HepG2 (cell line): ENCODE data around the gene TMEM185B. TPM values are rescaled to one million over a fixed set of nuclear protein-coding genes. Genes with fewer than 3 reads are reported as not detected.

Source experiments
- AGO1 ChIP-seq: fragments of 200-400 bp; formaldehyde crosslinking; IDR thresholded peaks from 2 replicates; pipeline ENCODE4 v1.6.1; 2017; ENCODE audit warnings: mild to moderate bottlenecking, low read depth, low read length, moderate library complexity; ENCODE audit not compliant: poor library complexity, severe bottlenecking
- ATRX ChIP-seq: sonication (generic); formaldehyde crosslinking; IDR thresholded peaks from 2 replicates; pipeline ENCODE4 v1.4.0; 2020; ENCODE audit warnings: missing genetic modification reagents, borderline replicate concordance
- CENPT ChIP-seq: sonication (generic); formaldehyde crosslinking; IDR thresholded peaks from 2 replicates; pipeline ENCODE4 v1.8.0; 2022; ENCODE audit warnings: low read depth, mild to moderate bottlenecking, moderate library complexity, missing genetic modification reagents
- FOSL2 ChIP-seq: sonication (generic); formaldehyde crosslinking; IDR thresholded peaks from 2 replicates; pipeline ENCODE4 v1.4.0; 2020; ENCODE audit warnings: missing genetic modification reagents
- IKZF4 ChIP-seq: sonication (generic); formaldehyde crosslinking; IDR thresholded peaks from 2 replicates; pipeline ENCODE4 v1.5.1; 2020; ENCODE audit warnings: borderline replicate concordance, mild to moderate bottlenecking, low read depth, missing genetic modification reagents; ENCODE audit errors: not compliant biosample characterization
- MXI1 ChIP-seq: IDR thresholded peaks from 3 replicates; pipeline ENCODE4 v1.6.1; 2012; ENCODE audit warnings: low read depth, low read length, inconsistent platforms, borderline replicate concordance
- PAXIP1 ChIP-seq: sonication (generic); formaldehyde crosslinking; conservative IDR thresholded peaks from 2 replicates; pipeline ENCODE4 v1.4.0; 2020; ENCODE audit warnings: mild to moderate bottlenecking, missing genetic modification reagents, moderate library complexity
- TEAD2 ChIP-seq: sonication (generic); formaldehyde crosslinking; IDR thresholded peaks from 2 replicates; pipeline ENCODE4 v1.9.0; 2021; ENCODE audit warnings: missing genetic modification reagents
- U2AF2 ChIP-seq: fragments of 200-400 bp; formaldehyde crosslinking; IDR thresholded peaks from 2 replicates; pipeline ENCODE4 v1.6.1; 2017; ENCODE audit warnings: low read depth, mild to moderate bottlenecking, low read length
- ZFAT ChIP-seq: sonication (generic); formaldehyde crosslinking; conservative IDR thresholded peaks from 2 replicates; pipeline ENCODE4 v1.8.1; 2023; ENCODE audit warnings: missing genetic modification reagents, inconsistent platforms
- ZNF460 ChIP-seq: sonication (generic); formaldehyde crosslinking; IDR thresholded peaks from 2 replicates; pipeline ENCODE4 v1.5.1; 2020; ENCODE audit warnings: missing genetic modification reagents, mild to moderate bottlenecking, borderline replicate concordance
- ZNF543 ChIP-seq: sonication (generic); formaldehyde crosslinking; IDR thresholded peaks from 2 replicates; pipeline ENCODE4 v1.4.0; 2020; ENCODE audit warnings: mild to moderate bottlenecking, missing genetic modification reagents
- ZNF75D ChIP-seq: sonication (generic); formaldehyde crosslinking; IDR thresholded peaks from 2 replicates; pipeline ENCODE4 v1.8.1; 2023; ENCODE audit warnings: missing genetic modification reagents, mild to moderate bottlenecking, borderline replicate concordance
- ZNF773 ChIP-seq: sonication (generic); formaldehyde crosslinking; IDR thresholded peaks from 2 replicates; pipeline ENCODE4 v1.4.0; 2020; ENCODE audit warnings: missing genetic modification reagents, borderline replicate concordance
- ZNF878 ChIP-seq: sonication (generic); formaldehyde crosslinking; IDR thresholded peaks from 2 replicates; pipeline ENCODE4 v1.8.1; 2023; ENCODE audit warnings: mild to moderate bottlenecking, missing genetic modification reagents, moderate library complexity
- polyA plus RNA-seq, 8 experiments: library from polyadenylated mRNA; depleted of rRNA in 3 of 8; stranded (reverse) in 7 of 8; unstranded in 1 of 8; fragments of >200 nt; fragmentation: Illumina TruSeq in 4 of 8; extraction: Trizol in 4 of 8; gene quantifications; 2 replicates each; pipeline versions ENCODE4 v1.2.1 to v1.2.3, GENCODE V29; 2011 to 2016; ENCODE audit warnings: low read depth in 4 of 8, missing spikeins in 1 of 8, mixed read lengths in 1 of 8; ENCODE audit not compliant: insufficient read depth in 1 of 8
- total RNA-seq, 5 experiments: library from RNA; depleted of rRNA; stranded (reverse); fragments of >200 nt; fragmentation: Illumina TruSeq; extraction: Trizol; gene quantifications; 2 replicates each; pipeline ENCODE4 v1.2.3, GENCODE V29; 2016; ENCODE audit warnings: low read depth in 1 of 5
- TF ChIP-seq, protein P1 (sequence below): IDR thresholded peaks from 2 replicates; pipeline ENCODE4 v1.6.1; 2016; ENCODE audit warnings: missing compliant biosample characterization, missing genetic modification reagents, borderline replicate concordance
- TF ChIP-seq, protein P2 (sequence below): sonication (generic); formaldehyde crosslinking; IDR thresholded peaks from 2 replicates; pipeline ENCODE4 v1.8.0; 2022; ENCODE audit warnings: mild to moderate bottlenecking, missing genetic modification reagents, borderline replicate concordance

The TMEM185B gene
- total and polyA plus RNA-seq, 2 of the 13 experiments (the other 11 are each of a cell fraction or from before 2014, with no cell fraction given) = 5.6 to 7.0 TPM

GRCh38 chr2:120253021-120253882 is 30.1 kb upstream of the TMEM185B start (continued):
- peak; percentile 59 for TF ChIP-seq PAXIP1 (CRISPR knock-in tag)
- no peak; the same call in 1 of the 2 replicates for TF ChIP-seq TEAD2 (CRISPR knock-in tag)
- no peak for TF ChIP-seq ZNF878 (CRISPR knock-in tag)
- no peak for TF ChIP-seq U2AF2
- TF ChIP-seq ZNF543 = 0 out of 2 replicates have a peak, but pooled peaks have one; percentile 49
- TF ChIP-seq ZNF460 (CRISPR knock-in tag) = no peak
- TF ChIP-seq FOSL2 (CRISPR knock-in tag) = peak; percentile 80
- peak; percentile 26 for TF ChIP-seq AGO1
- peak; percentile 38 for TF ChIP-seq IKZF4
- no peak for TF ChIP-seq MXI1
- TF ChIP-seq CENPT = no peak
- TF ChIP-seq, protein P1, sequence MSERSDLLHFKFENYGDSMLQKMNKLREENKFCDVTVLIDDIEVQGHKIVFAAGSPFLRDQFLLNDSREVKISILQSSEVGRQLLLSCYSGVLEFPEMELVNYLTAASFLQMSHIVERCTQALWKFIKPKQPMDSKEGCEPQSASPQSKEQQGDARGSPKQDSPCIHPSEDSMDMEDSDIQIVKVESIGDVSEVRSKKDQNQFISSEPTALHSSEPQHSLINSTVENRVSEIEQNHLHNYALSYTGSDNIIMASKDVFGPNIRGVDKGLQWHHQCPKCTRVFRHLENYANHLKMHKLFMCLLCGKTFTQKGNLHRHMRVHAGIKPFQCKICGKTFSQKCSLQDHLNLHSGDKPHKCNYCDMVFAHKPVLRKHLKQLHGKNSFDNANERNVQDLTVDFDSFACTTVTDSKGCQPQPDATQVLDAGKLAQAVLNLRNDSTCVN (CRISPR knock-in tag) = 0 out of 2 replicates have a peak, but pooled peaks have one; percentile 49
- TF ChIP-seq ATRX (CRISPR knock-in tag) = no peak
- no peak for TF ChIP-seq ZNF75D
- TF ChIP-seq ZFAT (CRISPR knock-in tag) = no peak
- TF ChIP-seq, protein P2, sequence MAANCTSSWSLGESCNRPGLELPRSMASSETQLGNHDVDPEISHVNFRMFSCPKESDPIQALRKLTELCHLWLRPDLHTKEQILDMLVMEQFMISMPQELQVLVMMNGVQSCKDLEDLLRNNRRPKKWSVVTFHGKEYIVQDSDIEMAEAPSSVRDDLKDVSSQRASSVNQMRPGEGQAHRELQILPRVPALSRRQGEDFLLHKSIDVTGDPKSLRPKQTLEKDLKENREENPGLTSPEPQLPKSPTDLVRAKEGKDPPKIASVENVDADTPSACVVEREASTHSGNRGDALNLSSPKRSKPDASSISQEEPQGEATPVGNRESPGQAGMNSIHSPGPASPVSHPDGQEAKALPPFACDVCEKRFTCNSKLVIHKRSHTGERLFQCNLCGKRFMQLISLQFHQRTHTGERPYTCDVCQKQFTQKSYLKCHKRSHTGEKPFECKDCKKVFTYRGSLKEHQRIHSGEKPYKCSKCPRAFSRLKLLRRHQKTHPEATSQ (CRISPR knock-in tag) = 0 out of 2 replicates have a peak, but pooled peaks have one; percentile 28
- no peak for TF ChIP-seq ZNF773 (CRISPR knock-in tag)
